Activated CD4-positive, alpha-beta T cell treated with anti-CD3 and anti-CD28 coated beads for 4 hours (primary cell): ENCODE data around the gene STOML2.

Experiments
- DNase-seq, 2 donors: peaks; one replicate each; pipeline ENCODE4 v3.0.0-alpha.2; 2020

STOML2 gene

GRCh38 chr9:35071814-35072460 is 31.0 kb downstream of the STOML2 start:
- peak; percentile 55 to 74 for DNase-seq

- DNase-seq, result no peak
Observed at GRCh38 chr9:35070823-35071813, 31.8 kb downstream of the STOML2 start.

DNA sequence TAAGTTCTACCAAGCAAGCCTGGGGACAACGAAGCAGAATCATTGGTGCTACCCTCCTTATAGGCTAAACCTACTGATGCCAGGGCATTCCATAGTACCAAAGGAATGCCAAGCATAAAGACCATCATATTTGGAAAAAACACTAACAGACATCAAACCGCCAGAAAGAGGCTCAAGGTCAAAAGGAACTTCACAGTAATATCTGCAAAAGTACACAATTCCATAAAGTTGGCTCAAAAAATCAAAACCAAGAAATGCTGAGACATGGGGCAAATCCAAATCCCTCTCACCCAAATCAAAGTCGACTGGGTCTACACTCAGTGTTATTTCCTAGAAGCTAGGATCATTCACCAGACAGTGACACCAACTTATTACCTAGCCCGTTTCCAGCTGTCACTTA is 33.9 kb downstream of the STOML2 start:
- no peak for DNase-seq

- DNase-seq, result no peak
Observed at GRCh38 chr9:35067056-35067455, 35.9 kb downstream of the STOML2 start.

- DNase-seq, result no peak
Observed at GRCh38 chr9:35060548-35061207, 42.3 kb downstream of the STOML2 start.

- DNase-seq, result no peak
Observed at GRCh38 chr9:35059438-35059837, 43.5 kb downstream of the STOML2 start.

GRCh38 chr9:35057271-35057620 is 45.7 kb downstream of the STOML2 start:
- no peak for DNase-seq

- DNase-seq, result no peak
Observed at GRCh38 chr9:35056571-35057270, 46.2 kb downstream of the STOML2 start.

DNA sequence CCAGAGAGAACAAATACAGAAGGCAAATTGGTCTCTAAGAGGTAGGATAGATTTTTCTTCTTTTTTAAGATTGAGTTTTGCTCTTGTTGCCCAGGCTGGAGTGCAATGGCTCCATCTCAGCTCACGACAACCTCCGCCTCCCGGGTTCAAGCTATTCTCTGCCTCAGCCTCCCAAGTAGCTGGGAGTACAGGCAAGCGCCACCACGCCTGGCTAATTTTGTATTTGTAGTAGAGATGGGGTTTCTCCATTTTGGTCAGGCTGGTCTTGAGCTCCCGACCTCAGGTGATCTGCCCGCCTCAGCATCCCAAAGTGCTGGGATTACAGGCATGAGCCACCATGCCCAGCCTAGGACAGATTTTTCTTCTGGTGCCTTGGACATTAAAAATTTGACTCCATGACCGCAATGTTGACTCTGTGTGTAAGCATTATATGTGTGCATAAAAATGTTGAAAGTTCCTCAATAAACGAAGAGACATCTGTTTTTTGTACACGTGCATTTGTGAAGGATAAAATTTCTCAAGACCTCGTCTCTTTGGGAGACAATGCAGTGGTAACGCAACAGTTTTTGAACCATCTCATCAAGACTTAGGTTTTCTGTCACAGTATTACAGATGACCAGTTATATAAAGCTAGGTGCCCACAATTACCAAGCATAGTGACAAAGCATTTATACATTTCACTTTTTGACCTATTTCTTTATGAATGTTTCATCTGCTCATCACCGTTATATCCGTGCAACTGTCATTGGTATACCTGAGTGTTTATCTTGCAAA is 47.9 kb downstream of the STOML2 start:
- no peak for DNase-seq

DNA sequence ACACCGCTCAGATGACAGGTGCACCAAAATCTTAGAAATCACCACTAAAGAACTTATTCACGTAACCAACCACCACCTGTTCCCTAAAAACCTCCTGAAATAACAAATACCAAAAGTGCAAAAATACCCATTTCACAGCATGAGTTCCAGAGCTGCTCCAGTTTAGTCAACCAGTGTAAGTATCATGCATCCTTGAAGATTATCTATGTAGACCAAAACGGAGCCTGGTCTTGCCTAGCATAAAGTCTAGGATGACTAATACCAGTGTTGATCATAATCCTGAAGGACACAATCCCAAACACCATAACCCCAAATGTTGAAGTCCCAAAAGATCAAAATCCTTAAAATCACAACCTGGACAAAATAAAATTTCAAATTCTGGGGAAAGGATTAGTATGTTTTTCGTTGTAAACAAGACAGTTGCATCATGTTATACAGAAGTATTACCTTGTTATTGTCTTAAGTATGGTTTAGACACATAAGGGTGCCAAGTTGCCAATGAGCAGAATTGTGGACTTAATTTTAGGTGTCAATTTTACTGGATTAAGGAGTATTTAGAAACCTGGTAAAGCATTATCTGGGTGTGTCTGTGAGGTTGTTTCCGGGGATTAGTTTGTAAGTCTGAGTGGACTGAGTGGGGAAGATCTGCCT is 48.6 kb downstream of the STOML2 start:
- no peak for DNase-seq

DNA sequence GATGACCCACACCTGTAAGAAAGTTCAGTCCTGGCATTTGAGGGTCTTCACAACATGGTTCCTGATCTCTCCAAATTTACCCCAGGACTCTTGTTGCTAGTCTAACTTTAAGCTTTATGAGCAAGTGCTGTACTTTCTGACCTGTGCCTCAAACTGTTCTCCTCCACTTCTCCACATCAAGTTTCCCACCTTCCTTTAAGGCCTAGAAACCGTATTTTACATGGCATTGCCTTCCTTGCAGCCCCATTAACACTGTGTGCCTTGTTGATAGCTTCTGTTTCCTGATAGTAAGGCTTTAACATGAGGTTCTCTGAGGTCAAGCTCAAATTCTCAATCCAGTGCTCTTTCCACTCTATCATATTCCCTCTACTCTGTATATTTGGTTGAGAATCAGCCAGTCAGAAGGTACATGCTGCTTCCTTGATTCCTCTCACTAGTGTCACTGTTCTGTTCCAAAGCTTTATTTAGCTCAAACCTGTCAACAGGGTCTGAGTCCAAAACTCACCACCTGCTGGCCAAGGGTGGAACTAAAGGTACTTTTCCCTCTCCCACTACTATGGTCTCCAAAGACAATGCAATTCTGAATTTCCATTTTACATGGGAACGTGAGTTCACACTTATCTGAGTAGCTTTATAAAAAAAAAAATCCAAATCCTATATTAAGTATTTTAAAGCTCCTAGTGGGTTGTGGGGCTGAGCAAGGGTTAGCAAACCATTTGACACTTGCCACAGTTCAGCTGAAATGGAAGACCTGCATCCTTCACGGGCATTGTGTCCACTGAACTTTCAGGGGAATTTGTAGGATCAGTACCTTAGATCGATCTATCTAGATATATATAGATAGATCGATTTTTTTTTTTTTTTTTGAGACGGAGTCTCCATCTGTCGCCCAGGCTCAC is 51.6 kb downstream of the STOML2 start:
- peak; percentile 18 to 56 for DNase-seq
